Stomach (tissue), 9 donors: ENCODE results near the gene HSPH1. TPM values are rescaled to one million over a fixed set of nuclear protein-coding genes. Genes with fewer than 3 reads are reported as not detected.
A peak's percentile ranks its signal among the peaks of the same experiment; 100 is the strongest.

ENCODE experiments used
- DNase-seq, 2 donors: peaks; one replicate each; pipeline versions ENCODE4 v3.0.0 to v3.0.0-alpha.2; 2013 to 2019
- H3K27ac ChIP-seq, 5 donors: fragments of 200-600 bp in 4 of 5; sonication (generic) in 4 of 5; one replicate each; pipeline ENCODE4 v1.5.1; 2013 to 2019; ENCODE audit warnings: mild to moderate bottlenecking in 1 of 5, moderate library complexity in 1 of 5
- H3K27me3 ChIP-seq, 3 donors: fragments of 200-600 bp; sonication (generic); one replicate each; pipeline ENCODE4 v1.5.1; 2017 to 2019; ENCODE audit warnings: mixed run types in 1 of 3
- H3K36me3 ChIP-seq, 4 donors: fragments of 200-600 bp; sonication (generic); 1 replicate in 3 of 4; 2 replicates in 1 of 4; pipeline ENCODE4 v1.5.1; 2016 to 2019
- H3K4me1 ChIP-seq, 4 donors: fragments of 200-600 bp; sonication (generic); one replicate each; pipeline ENCODE4 v1.5.1; 2016 to 2019
- H3K4me3 ChIP-seq, 4 donors: fragments of 200-600 bp; sonication (generic) in 3 of 4; one replicate each; pipeline ENCODE4 v1.5.1; 2016 to 2019; ENCODE audit warnings: mild to moderate bottlenecking in 1 of 4
- H3K9me3 ChIP-seq, 4 donors: fragments of 200-600 bp; sonication (generic); one replicate each; pipeline ENCODE4 v1.5.1; 2016 to 2019
- CTCF ChIP-seq, 7 experiments: fragments of 450-650 bp in 4 of 7; fragments of 200-600 bp in 3 of 7; sonication (generic) in 3 of 7; IDR thresholded peaks; one replicate each; pipeline ENCODE4 v1.5.1; 2016 to 2019; ENCODE audit warnings: antibody characterized with exemption in 7 of 7, control low read depth in 2 of 7, mild to moderate bottlenecking in 1 of 7
- EP300 ChIP-seq: sonication (generic); formaldehyde crosslinking; IDR thresholded peaks from one replicate; pipeline ENCODE4 v1.6.1; 2017; ENCODE audit warnings: antibody characterized with exemption
- POLR2A ChIP-seq, 4 donors: fragments of 450-650 bp; IDR thresholded peaks; one replicate each; pipeline ENCODE4 v1.6.1; 2016; ENCODE audit warnings: antibody characterized with exemption in 4 of 4, control low read depth in 2 of 4, mild to moderate bottlenecking in 1 of 4, moderate library complexity in 1 of 4
- POLR2AphosphoS5 ChIP-seq, 3 donors: sonication (generic); formaldehyde crosslinking; IDR thresholded peaks; one replicate each; pipeline ENCODE4 v1.6.1; 2016; ENCODE audit warnings: antibody characterized with exemption in 3 of 3
- WGBS, 5 donors: extraction: QIAGEN DNeasy Blood & Tissue Kit in 3 of 5; methylation state at CpG; one replicate each; pipeline versions ENCODE4 v1.1.5 to v1.1.7; 2013 to 2018; 5-methylcytosine and 5-hydroxymethylcytosine counted together
- intact Hi-C: fragments of 100-400 bp; cut with DNase I; formaldehyde crosslinking; loops from one replicate; pipeline ENCODE4 v1.15.1; 2023; ENCODE audit warnings: low total_unique reads
- polyA plus RNA-seq, 3 donors: library from polyadenylated mRNA; stranded (reverse); fragments of 200-250 nt; gene quantifications; one replicate each; pipeline ENCODE4 v1.2.3, GENCODE V29; 2013
- total RNA-seq, 5 donors: library from RNA; depleted of rRNA; stranded (reverse); fragments of >200 nt; gene quantifications; one replicate each; pipeline versions ENCODE4 v1.1.0 to v1.2.3, GENCODE V29; 2014 to 2016
- donor health status: healthy with polysubstance abuse.
- donor health status: Bipolar disorder and iron deficiency.
- donor health status: healthy.

The HSPH1 gene
- total and polyA plus RNA-seq, 8 donors: 18.6 to 49.4 (median 29.5) TPM

GRCh38 chr13:31136724-31137123 is 25.0 kb downstream of the HSPH1 start:
- Histone ChIP-seq H3K4me3 (no peak overlapping the region), H3K36me3 (peaks cover 25 to 74% (median 71%) of the 10 kb centered on the region in 4 donors), H3K4me1 (no peaks in the 10 kb centered on the region), H3K27ac (no peak overlapping the region), H3K27me3 (no peaks in the 10 kb centered on the region), H3K9me3 (no peaks in the 10 kb centered on the region)
- intact Hi-C loops: no loop called here
- TF ChIP-seq POLR2AphosphoS5 (IDR thresholded peaks at IDR 0.05): no peak
- TF ChIP-seq CTCF (IDR thresholded peaks at IDR 0.05): no peak
- DNase-seq: no peak

- TF ChIP-seq POLR2AphosphoS5 (IDR thresholded peaks at IDR 0.05): no peak
- TF ChIP-seq POLR2A (IDR thresholded peaks at IDR 0.05): no peak
- TF ChIP-seq CTCF (IDR thresholded peaks at IDR 0.05): no peak
- no peak for TF ChIP-seq EP300
- DNase-seq: no peak
- peaks cover 16 to 49% (median 45%) of the 10 kb centered on the region in 4 donors for H3K36me3 ChIP-seq
- 75 to 81% (median 80%) methylated on average over 3 of the region's 3 CpGs for WGBS, 5 donors
- H3K9me3 ChIP-seq: no peaks in the 10 kb centered on the region
- H3K27me3 ChIP-seq: no peaks in the 10 kb centered on the region
- H3K4me1 ChIP-seq: no peaks in the 10 kb centered on the region
- H3K27ac ChIP-seq: no peak overlapping the region
- intact Hi-C loops: no loop called here
- H3K4me3 ChIP-seq: no peak overlapping the region
Measured at GRCh38 chr13:31134039-31134711, 27.5 kb downstream of the HSPH1 start.

GRCh38 chr13:31133621-31134020 is 28.1 kb downstream of the HSPH1 start:
- WGBS, 5 donors: 88 to 93% (median 92%) methylated on average over 5 of the region's 5 CpGs
- TF ChIP-seq EP300 (no peak), POLR2AphosphoS5 (IDR thresholded peaks at IDR 0.05) (no peak), POLR2A (IDR thresholded peaks at IDR 0.05) (no peak), CTCF (IDR thresholded peaks at IDR 0.05) (no peak)

GRCh38 chr13:31131470-31131961 is 30.2 kb downstream of the HSPH1 start:
- no peak overlapping the region for H3K27ac ChIP-seq
- H3K4me1 ChIP-seq: no peaks in the 10 kb centered on the region
- H3K27me3 ChIP-seq: peaks cover 0 to 14% (median 0%) of the 10 kb centered on the region in 3 donors
- H3K36me3 ChIP-seq: peaks cover 0 to 23% (median 18%) of the 10 kb centered on the region in 4 donors
- H3K4me3 ChIP-seq: no peak overlapping the region
- TF ChIP-seq POLR2A (IDR thresholded peaks at IDR 0.05) (no peak), CTCF (IDR thresholded peaks at IDR 0.05) (no peak)
- peak in 1 of 2 donors; percentile 15 for DNase-seq
- H3K9me3 ChIP-seq: no peaks in the 10 kb centered on the region
- intact Hi-C loops: no loop called here
- 27 to 42% (median 28%) methylated on average over 6 of the region's 6 CpGs for WGBS, 5 donors

More at GRCh38 chr13:31133621-31134020, 28.1 kb downstream of the HSPH1 start:
- H3K4me1 ChIP-seq: no peaks in the 10 kb centered on the region
- peaks cover 11 to 44% (median 40%) of the 10 kb centered on the region in 4 donors for H3K36me3 ChIP-seq
- H3K9me3 ChIP-seq: no peaks in the 10 kb centered on the region
- intact Hi-C loops: no loop called here
- no peaks in the 10 kb centered on the region for H3K27me3 ChIP-seq
- no peak overlapping the region for H3K4me3 ChIP-seq
- DNase-seq: no peak
- H3K27ac ChIP-seq: no peak overlapping the region
